Suprapubic skin (tissue), 4 donors: ENCODE data around the gene RAD54L. TPM values are rescaled to one million over a fixed set of nuclear protein-coding genes. Genes with fewer than 3 reads are reported as not detected.
A peak's percentile ranks its signal among the peaks of the same experiment; 100 is the strongest.
"Not testable (repeated sequence)": the region's sequence is repeated elsewhere in the genome, so short reads cannot be mapped to it uniquely, and the experiment has no call there.

Experiments
- DNase-seq, 2 donors: peaks; one replicate each; pipeline ENCODE4 v3.0.0-alpha.2; 2019; ENCODE audit warnings: low spot score in 2 of 2
- H3K27ac ChIP-seq: fragments of 200-600 bp; sonication (generic); one replicate; pipeline ENCODE4 v1.5.1; 2019
- H3K27me3 ChIP-seq: fragments of 200-600 bp; sonication (generic); one replicate; pipeline ENCODE4 v1.5.1; 2019
- H3K36me3 ChIP-seq: fragments of 200-600 bp; sonication (generic); one replicate; pipeline ENCODE4 v1.5.1; 2019
- H3K4me1 ChIP-seq: fragments of 200-600 bp; sonication (generic); one replicate; pipeline ENCODE4 v1.5.1; 2019
- H3K4me3 ChIP-seq: fragments of 200-600 bp; sonication (generic); one replicate; pipeline ENCODE4 v1.5.1; 2019; ENCODE audit warnings: mild to moderate bottlenecking
- H3K9me3 ChIP-seq: fragments of 200-600 bp; sonication (generic); one replicate; pipeline ENCODE4 v1.5.1; 2019
- CTCF ChIP-seq, 2 donors: fragments of 200-600 bp in 1 of 2; fragments of 450-650 bp in 1 of 2; sonication (generic) in 1 of 2; IDR thresholded peaks; one replicate each; pipeline ENCODE4 v1.5.1; 2016 to 2019; ENCODE audit warnings: antibody characterized with exemption in 2 of 2, mild to moderate bottlenecking in 1 of 2, moderate library complexity in 1 of 2
- EP300 ChIP-seq: sonication (generic); formaldehyde crosslinking; IDR thresholded peaks from one replicate; pipeline ENCODE4 v1.6.1; 2017; ENCODE audit warnings: antibody characterized with exemption
- POLR2A ChIP-seq, 2 donors: fragments of 450-650 bp; IDR thresholded peaks; one replicate each; pipeline ENCODE4 v1.6.1; 2017; ENCODE audit warnings: antibody characterized with exemption in 2 of 2, mild to moderate bottlenecking in 2 of 2, moderate library complexity in 2 of 2
- POLR2AphosphoS5 ChIP-seq, 3 donors: sonication (generic); formaldehyde crosslinking; IDR thresholded peaks; one replicate each; pipeline ENCODE4 v1.6.1; 2017; ENCODE audit warnings: antibody characterized with exemption in 3 of 3
- WGBS: methylation state at CpG from one replicate; pipeline ENCODE4 v1.1.5; 2018; 5-methylcytosine and 5-hydroxymethylcytosine counted together
- total RNA-seq, 4 donors: library from RNA; depleted of rRNA; stranded (reverse); fragments of >200 nt; gene quantifications; one replicate each; pipeline ENCODE4 v1.1.0, GENCODE V29; 2016

Gene RAD54L
- total RNA-seq, 4 donors from 2014 or later = 1.1 to 6.1 (median 2.1) TPM

GRCh38 chr1:46215504-46215903 lies 32.1 kb upstream of the RAD54L start:
- Histone ChIP-seq H3K4me3 (no peak overlapping the region), H3K9me3 (no peaks in the 10 kb centered on the region), H3K36me3 (no peaks in the 10 kb centered on the region), H3K4me1 (peaks cover 16% of the 10 kb centered on the region), H3K27ac (no peak overlapping the region), H3K27me3 (no peaks in the 10 kb centered on the region)
- DNase-seq = no peak
- TF ChIP-seq POLR2A (IDR thresholded peaks at IDR 0.05) = no peak
- no peak for TF ChIP-seq POLR2AphosphoS5 (IDR thresholded peaks at IDR 0.05)
- no peak for TF ChIP-seq EP300
- no peak for TF ChIP-seq CTCF (IDR thresholded peaks at IDR 0.05)

DNA sequence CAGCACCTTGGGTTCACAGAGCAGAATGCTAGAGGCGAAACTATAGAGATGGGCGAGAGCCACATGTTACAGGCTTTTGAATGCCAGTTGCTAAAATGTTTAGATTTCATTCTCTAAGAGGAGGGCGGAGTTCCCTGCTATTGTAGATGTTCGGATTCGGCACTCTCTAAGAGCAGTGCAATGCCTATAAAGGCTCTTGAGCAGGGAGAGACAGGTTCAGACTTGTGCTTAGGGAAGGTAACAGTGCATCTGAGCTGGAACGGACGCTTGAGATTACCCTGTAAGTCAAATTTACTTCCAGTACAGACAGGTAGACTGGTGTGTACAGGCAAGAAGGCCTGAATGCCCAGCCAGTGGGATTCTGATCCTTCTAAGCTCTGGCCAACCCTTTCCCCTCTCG lies 29.1 kb upstream of the RAD54L start:
- Histone ChIP-seq H3K27ac (peak overlapping the region; percentile 59), H3K4me1 (peaks cover 16% of the 10 kb centered on the region), H3K27me3 (no peaks in the 10 kb centered on the region), H3K9me3 (no peaks in the 10 kb centered on the region), H3K4me3 (no peak overlapping the region), H3K36me3 (no peaks in the 10 kb centered on the region)
- DNase-seq = no peak
- 54% methylated on average over 8 of the region's 8 CpGs for WGBS
- TF ChIP-seq EP300 = no peak
- TF ChIP-seq POLR2A (IDR thresholded peaks at IDR 0.05) = no peak
- no peak for TF ChIP-seq CTCF (IDR thresholded peaks at IDR 0.05)
- TF ChIP-seq POLR2AphosphoS5 (IDR thresholded peaks at IDR 0.05) = no peak

DNA sequence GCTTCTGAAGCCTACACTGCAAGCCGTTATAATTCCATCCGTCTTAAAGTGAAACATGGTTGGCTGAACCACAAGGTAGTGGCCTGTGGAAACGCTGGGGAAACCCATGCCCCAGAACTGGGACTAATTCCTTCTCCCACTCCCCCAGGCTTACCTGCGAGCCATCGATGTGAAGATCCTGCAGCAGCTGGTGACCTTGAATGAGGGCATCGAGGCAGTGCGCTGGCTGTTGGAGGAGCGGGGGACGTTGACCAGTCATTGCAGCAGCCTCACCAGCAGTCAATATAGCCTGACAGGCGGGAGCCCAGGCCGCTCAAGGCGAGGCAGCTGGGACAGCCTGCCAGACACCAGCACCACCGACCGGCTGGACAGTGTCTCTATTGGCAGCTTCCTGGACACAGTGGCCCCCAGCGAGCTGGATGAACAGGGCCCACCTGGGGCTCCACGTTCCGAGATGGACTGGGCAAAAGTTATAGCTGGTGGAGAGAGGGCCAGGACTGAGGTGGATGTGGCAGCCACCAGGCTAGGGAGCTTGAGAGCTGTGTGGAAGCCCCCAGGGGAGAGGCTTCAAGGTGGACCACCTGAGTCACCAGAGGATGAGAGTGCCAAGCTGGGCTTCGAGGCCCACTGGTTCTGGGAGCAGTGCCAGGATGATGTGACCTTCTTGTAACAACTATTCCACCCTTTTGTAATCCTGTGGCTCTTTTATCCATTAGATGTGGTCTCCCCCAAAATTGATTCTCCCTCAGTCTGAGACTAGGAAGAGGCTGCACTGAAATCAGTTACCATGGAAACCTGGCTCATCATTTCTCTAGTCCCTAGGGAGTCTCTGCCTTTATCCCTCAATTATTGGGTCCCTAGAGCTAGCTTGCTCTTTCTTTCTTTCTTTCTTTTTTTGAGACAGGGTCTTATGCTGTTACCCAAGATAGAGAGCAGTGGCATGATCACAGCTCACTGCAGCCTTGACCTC lies 27.7 kb upstream of the RAD54L start:
- 77% methylated on average over 17 of the region's 18 CpGs for WGBS
- no peak overlapping the region for H3K27ac ChIP-seq

DNA sequence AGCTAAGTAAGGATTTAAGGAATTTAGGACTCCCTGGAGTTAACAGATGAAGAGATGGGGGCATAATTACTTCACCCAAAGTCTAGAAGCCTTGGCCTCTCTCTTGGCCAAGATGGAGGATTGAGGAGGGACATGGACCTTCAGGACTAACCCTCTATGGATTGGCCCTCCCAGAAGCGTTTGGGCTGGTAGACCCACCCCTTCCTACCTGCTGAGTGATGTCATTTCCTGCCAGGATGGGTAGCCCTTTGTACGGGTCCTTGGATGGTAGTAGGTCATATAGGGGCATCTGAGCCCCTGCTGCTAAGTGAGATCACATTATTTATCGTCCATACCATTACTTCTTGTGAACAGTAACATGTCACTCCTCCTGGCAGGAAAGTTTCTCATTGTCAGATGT lies 26.8 kb upstream of the RAD54L start:
- peaks cover 16% of the 10 kb centered on the region for H3K4me1 ChIP-seq
- H3K9me3 ChIP-seq = no peaks in the 10 kb centered on the region
- H3K27ac ChIP-seq = no peak overlapping the region
- no peaks in the 10 kb centered on the region for H3K36me3 ChIP-seq
- TF ChIP-seq CTCF (IDR thresholded peaks at IDR 0.05) (no peak), POLR2AphosphoS5 (IDR thresholded peaks at IDR 0.05) (no peak), POLR2A (IDR thresholded peaks at IDR 0.05) (no peak)
- WGBS = 86% methylated on average over 3 of the region's 3 CpGs
- no peak overlapping the region for H3K4me3 ChIP-seq
- H3K27me3 ChIP-seq = no peaks in the 10 kb centered on the region
- DNase-seq = no peak

More for the DNA sequence above, 27.7 kb upstream of the RAD54L start:
- Histone ChIP-seq H3K27me3 (no peaks in the 10 kb centered on the region), H3K4me3 (no peak overlapping the region), H3K4me1 (peaks cover 16% of the 10 kb centered on the region), H3K36me3 (no peaks in the 10 kb centered on the region), H3K9me3 (no peaks in the 10 kb centered on the region)
- no peak for DNase-seq
- TF ChIP-seq EP300 (no peak), POLR2A (IDR thresholded peaks at IDR 0.05) (no peak), CTCF (IDR thresholded peaks at IDR 0.05) (no peak), POLR2AphosphoS5 (IDR thresholded peaks at IDR 0.05) (no peak)

GRCh38 chr1:46221749-46222148 lies 25.8 kb upstream of the RAD54L start:
- Histone ChIP-seq H3K4me1 (peaks cover 16% of the 10 kb centered on the region), H3K4me3 (no peak overlapping the region), H3K9me3 (no peaks in the 10 kb centered on the region), H3K27me3 (no peaks in the 10 kb centered on the region), H3K27ac (peak overlapping the region; percentile 21), H3K36me3 (no peaks in the 10 kb centered on the region)
- no peak for TF ChIP-seq EP300
- TF ChIP-seq POLR2AphosphoS5 (IDR thresholded peaks at IDR 0.05) = no peak
- no peak for TF ChIP-seq POLR2A (IDR thresholded peaks at IDR 0.05)
- no peak for TF ChIP-seq CTCF (IDR thresholded peaks at IDR 0.05)
- 78% methylated on average over 4 of the region's 4 CpGs for WGBS
- peak in 1 of 2 donors; percentile 64 for DNase-seq

DNA sequence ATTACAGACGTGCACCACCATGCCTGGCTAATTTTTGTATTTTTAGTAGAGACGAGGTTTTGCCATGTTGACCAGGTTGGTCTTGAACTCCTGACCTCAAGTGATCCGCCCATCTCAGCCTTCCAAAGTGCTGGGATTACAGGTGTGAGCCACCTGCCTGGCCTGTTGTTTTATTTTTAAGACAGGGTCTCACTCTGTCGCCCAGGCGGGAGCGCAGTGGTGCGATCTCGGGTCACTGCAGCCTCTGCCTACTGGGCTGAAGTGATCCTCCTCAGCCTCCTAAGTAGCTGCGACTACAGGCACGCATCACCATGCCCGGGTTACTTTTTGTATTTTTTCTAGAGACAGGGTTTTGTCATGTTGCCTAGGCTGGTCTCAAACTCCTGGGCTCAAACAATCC lies 24.5 kb upstream of the RAD54L start:
- not testable (repeated sequence) for H3K27ac ChIP-seq, H3K36me3 ChIP-seq, DNase-seq, H3K27me3 ChIP-seq, H3K4me3 ChIP-seq, H3K9me3 ChIP-seq
- H3K4me1 ChIP-seq = peaks cover 14% of the 10 kb centered on the region
- 73% methylated on average over 11 of the region's 11 CpGs for WGBS
